ENCODE data around the gene ASXL3. TPM values are rescaled to one million over a fixed set of nuclear protein-coding genes. Genes with fewer than 3 reads are reported as not detected.

ASXL3 gene
- total RNA-seq, 2 donors from 2014 or later = 4.5 to 4.7 TPM

DNA sequence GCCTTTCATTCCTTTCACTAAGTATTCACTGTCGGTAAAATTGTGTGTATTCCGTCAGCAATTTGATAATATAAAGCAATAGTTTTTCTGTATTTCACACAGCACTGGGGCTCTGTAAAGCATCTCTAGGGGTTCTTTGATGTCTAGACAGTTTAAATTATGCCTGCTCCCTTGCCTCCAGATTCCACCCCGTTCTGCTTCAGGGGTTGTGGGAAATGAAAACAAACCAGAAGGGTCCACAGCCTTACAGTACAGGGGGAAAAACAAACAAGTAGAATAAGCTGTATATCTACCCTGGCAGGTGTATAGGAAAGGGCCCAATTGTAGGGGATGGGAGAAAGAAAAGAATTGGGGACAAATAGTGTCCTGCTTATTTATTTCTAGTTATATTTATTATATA lies 63.1 kb downstream of the ASXL3 start:
- DNase-seq (no peak), ATAC-seq (no peak)
- intact Hi-C loops (cut with DNase I) = no loop called here

- DNase-seq (no peak), ATAC-seq (no peak)
- intact Hi-C loops (cut with DNase I) = no loop called here
Measured at GRCh38 chr18:33644494-33644893, 66.5 kb downstream of the ASXL3 start.

DNA sequence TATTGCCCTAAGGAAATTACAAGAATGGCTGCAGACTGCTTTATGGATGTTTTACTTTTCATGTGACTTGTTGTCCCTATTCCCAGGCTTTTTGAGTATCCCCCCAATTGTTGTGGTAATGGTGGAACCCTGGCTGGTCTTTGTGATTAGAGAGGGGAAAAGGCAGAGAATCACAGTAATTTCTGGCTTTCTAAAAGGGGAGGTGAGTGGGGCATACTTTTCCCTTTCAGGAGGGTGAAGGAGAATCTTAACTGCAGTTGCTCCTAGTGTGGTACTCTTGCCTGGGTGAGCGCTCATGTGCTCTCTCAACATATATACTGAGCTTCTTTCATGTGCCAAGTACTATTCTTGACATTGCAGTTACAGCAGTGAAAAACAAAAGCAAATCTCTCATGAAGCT lies 69.3 kb downstream of the ASXL3 start:
- intact Hi-C loops (cut with DNase I) = no loop called here
- ATAC-seq (no peak), DNase-seq (no peak)

DNA sequence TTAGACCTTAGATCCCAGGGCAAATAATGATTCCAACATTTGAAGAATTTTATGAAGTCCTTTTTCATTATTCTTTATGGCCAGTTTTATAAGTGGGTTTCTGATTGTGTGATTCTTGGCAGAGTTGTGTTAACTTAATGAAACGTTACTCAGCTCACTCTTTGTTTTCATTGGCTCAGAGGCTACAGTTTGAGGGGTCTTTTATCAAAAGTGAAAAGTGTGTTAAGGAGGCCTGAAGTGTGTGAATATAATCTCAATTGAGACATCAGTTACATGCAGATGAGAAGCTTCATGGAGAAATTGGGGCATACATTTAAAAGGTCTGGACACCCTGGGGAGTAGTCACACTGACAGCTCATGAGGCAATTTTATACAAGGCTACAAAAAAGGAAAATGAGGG lies 74.6 kb downstream of the ASXL3 start:
- DNase-seq (no peak), ATAC-seq (no peak)
- intact Hi-C loops (cut with DNase I) = no loop called here

- DNase-seq (no peak), ATAC-seq (no peak)
- intact Hi-C loops (cut with DNase I) = no loop called here
Measured at GRCh38 chr18:33653231-33653630, 75.2 kb downstream of the ASXL3 start.

DNA sequence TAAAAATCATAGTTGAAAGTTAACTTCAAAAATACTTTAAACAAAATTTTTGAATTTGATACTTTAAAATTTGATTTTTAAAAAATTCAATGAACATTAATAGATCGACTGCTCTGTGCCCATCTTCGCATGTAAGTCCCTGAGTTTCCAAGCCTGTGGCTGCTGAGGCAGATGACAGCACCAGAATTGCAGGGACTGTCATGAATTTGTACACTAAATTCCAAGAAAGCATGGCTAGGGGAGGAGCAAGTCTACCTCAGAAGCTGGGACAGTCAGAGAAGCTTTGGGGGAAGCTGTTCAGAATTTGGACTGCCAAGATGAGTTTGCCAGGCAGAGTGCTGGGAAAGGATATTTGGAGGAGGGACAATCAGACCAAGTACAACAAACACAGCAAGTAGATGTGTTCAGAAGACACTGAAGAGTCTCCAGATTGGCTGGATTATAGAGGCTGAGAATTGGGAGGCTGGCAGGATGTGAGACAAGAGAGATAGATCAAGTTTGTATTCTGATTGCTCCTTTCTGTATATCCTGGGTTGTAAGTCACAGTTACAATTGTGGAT lies 79.0 kb downstream of the ASXL3 start:
- ATAC-seq = no peak
- no peak for DNase-seq
- intact Hi-C loops (cut with DNase I) = no loop called here

GRCh38 chr18:33660696-33661310 lies 82.8 kb downstream of the ASXL3 start:
- no peak for DNase-seq
- no peak for ATAC-seq
- intact Hi-C loops (cut with DNase I) = no loop called here

- no peak for ATAC-seq
Measured at GRCh38 chr18:33664241-33664874, 86.3 kb downstream of the ASXL3 start.

GRCh38 chr18:33665187-33665586 lies 87.2 kb downstream of the ASXL3 start:
- ATAC-seq = no peak
- no peak for DNase-seq
- intact Hi-C loops (cut with DNase I) = no loop called here

More at GRCh38 chr18:33664241-33664874, 86.3 kb downstream of the ASXL3 start:
- intact Hi-C loops (cut with DNase I) = no loop called here
- no peak for DNase-seq

- intact Hi-C loops (cut with DNase I) = no loop called here
- no peak for DNase-seq
- ATAC-seq = no peak
Measured at GRCh38 chr18:33665641-33666040, 87.6 kb downstream of the ASXL3 start.

GRCh38 chr18:33666915-33667314 lies 88.9 kb downstream of the ASXL3 start:
- ATAC-seq (no peak), DNase-seq (no peak)
- intact Hi-C loops (cut with DNase I) = no loop called here

- intact Hi-C loops (cut with DNase I) = no loop called here
Measured at GRCh38 chr18:33669589-33669988, 91.6 kb downstream of the ASXL3 start.

GRCh38 chr18:33670029-33670428 lies 92.0 kb downstream of the ASXL3 start:
- DNase-seq (no peak), ATAC-seq (no peak)
- intact Hi-C loops (cut with DNase I) = no loop called here

More at GRCh38 chr18:33669589-33669988, 91.6 kb downstream of the ASXL3 start:
- DNase-seq (no peak), ATAC-seq (no peak)

DNA sequence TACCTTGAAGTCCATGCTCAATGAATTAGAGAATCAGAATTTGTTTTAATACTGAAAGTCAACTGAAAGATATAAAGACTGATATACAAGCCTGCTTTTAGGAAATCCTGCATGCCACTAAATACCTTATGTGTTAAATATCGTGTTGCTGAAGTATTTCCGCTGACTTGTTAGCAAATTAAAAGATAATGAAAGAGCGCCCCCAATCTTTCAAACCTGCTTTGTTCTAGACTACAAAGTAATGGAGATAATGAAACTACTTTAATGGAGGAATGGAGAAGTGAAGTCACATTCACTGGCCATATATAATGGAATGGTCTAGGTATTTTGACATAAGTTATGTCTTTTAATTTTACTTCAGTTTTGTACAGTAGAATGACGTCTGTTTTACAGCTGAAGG lies 95.7 kb downstream of the ASXL3 start:
- intact Hi-C loops (cut with DNase I) = no loop called here
- no peak for DNase-seq
- ATAC-seq = no peak

GRCh38 chr18:33676593-33676992 lies 98.6 kb downstream of the ASXL3 start:
- intact Hi-C loops (cut with DNase I) = no loop called here
- ATAC-seq (no peak), DNase-seq (no peak)

- ATAC-seq (no peak), DNase-seq (no peak)
- intact Hi-C loops (cut with DNase I) = no loop called here
Measured at GRCh38 chr18:33677891-33678290, 99.9 kb downstream of the ASXL3 start.

GRCh38 chr18:33682436-33682835 lies 104.4 kb downstream of the ASXL3 start:
- ATAC-seq = no peak
- DNase-seq = no peak
- intact Hi-C loops (cut with DNase I) = no loop called here

DNA sequence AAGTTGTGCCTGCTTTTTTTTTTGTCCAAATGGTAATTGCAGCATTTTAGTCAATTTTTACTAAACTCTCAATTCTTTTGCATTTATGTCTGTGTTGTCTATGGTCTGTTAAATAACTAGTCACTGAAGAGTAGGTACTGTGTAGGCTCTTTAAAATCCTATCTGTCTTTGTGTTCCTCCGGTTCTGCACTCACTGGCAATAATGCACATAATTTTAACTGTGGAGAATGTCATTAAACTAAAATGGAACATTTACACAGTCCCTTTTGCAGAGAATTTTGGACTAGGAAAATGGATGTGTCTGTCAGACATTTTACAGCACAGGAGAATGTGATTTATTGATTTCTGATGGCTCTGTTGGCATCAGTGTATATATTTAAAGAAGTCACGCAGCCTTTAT lies 116.6 kb downstream of the ASXL3 start:
- intact Hi-C loops (cut with DNase I) = no loop called here
- DNase-seq = no peak
- ATAC-seq = no peak

DNA sequence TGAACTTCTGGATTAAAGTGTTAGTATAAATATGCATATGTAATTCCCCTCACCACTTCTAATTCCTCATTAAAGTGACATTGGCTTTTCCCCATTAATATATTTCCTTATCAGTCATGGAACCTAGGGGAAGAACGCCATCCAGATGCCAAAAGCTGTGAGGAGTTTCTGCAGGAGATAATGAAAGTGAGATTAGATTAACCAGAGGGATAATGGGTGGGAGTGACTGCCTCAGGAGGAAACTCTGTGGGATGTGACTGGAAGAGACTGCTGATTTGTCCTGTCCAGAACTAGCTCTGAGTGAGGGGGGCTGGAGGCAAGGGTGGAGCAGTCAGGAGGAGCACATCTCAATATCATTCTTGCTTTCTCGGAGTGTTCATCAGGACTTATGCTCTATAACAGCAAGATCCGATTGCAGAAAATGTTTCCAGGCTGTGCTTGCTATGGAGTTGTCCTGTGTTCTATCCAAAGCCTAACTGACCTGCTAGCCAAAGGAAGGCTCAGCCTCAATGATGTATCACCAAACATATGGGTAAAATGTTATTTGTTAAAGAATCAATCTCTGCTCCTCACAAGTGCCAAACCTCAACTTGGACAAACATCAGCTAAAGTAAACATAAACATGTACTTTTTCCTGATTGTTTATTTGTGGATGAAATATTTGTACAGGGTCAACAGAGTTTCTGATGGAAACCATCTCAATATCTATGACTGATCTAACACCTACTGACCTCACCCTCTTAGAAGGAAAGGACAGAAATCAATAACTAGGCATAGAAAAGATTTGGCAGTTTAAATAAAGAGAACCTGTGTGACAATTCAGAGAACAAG lies 118.5 kb downstream of the ASXL3 start:
- ATAC-seq (no peak), DNase-seq (no peak)
- intact Hi-C loops (cut with DNase I) = no loop called here

DNA sequence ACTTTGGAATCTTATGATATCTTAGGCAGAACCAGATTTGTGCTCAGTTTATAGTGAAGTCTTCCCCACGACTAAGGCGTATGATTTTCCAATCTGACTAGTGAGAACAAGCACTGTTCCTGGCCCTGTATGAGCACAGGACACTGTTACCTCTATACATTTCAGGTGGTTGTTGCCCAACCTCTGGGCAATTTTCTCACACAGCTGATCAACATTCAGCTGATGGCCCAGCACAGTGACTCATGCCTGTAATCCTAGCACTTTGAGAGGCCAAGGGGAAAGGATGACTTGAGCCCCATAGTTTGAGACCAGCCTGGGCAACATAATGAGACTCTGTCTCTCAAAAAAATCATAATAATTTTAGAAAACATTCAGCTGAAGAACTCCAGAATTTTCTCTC lies 119.5 kb downstream of the ASXL3 start:
- intact Hi-C loops (cut with DNase I) = no loop called here
- no peak for DNase-seq
- ATAC-seq = no peak
